WTC11 (cell line): ENCODE data around the gene PDZD7. TPM values are rescaled to one million over a fixed set of nuclear protein-coding genes. Genes with fewer than 3 reads are reported as not detected.

Experiments
- ATAC-seq: fragments of 200-7000 bp; cut with Tn5 transposase; 2 replicates; pipeline ENCODE4 v1.10.0; 2021; ENCODE audit warnings: mild to moderate bottlenecking, moderate library complexity
- CTCF ChIA-PET: fragments of 300-600 bp; sonication (Branson Sonifier 250); formaldehyde crosslinking; loops from one replicate; lab custom pipeline; 2021; ENCODE audit warnings: antibody characterized with exemption; lab: Charles Lee
- POLR2A ChIA-PET: fragments of 350-600 bp; sonication (Branson Sonifier 250); formaldehyde crosslinking; loops from one replicate; lab custom pipeline; 2021; ENCODE audit warnings: antibody characterized with exemption; lab: Charles Lee
- DNase-seq: peaks from one replicate; pipeline ENCODE4 v3.0.0; 2021; ENCODE audit warnings: low spot score
- H3K27ac Mint-ChIP-seq: 2 replicates; pipeline ENCODE4 v1.8.0; 2021; ENCODE audit warnings: mixed read lengths
- H3K27me3 Mint-ChIP-seq: 2 replicates; pipeline ENCODE4 v1.8.0; 2021; ENCODE audit warnings: low read depth, mild to moderate bottlenecking, moderate library complexity, mixed read lengths
- H3K36me3 Mint-ChIP-seq: 2 replicates; pipeline ENCODE4 v1.8.0; 2021; ENCODE audit warnings: mixed read lengths
- H3K4me1 Mint-ChIP-seq: 2 replicates; pipeline ENCODE4 v1.8.0; 2022; ENCODE audit warnings: mixed read lengths
- H3K4me3 Mint-ChIP-seq: 2 replicates; pipeline ENCODE4 v1.8.0; 2021; ENCODE audit warnings: mild to moderate bottlenecking, moderate library complexity, mixed read lengths
- H3K9me3 Mint-ChIP-seq: 2 replicates; pipeline ENCODE4 v1.8.0; 2021; ENCODE audit warnings: mixed read lengths
- ATF1 ChIP-seq: sonication (generic); formaldehyde crosslinking; IDR thresholded peaks from 2 replicates; pipeline ENCODE4 v1.8.1; 2023; ENCODE audit warnings: mild to moderate bottlenecking, moderate library complexity, missing genetic modification reagents
- CBFB ChIP-seq: sonication (generic); formaldehyde crosslinking; IDR thresholded peaks from 2 replicates; pipeline ENCODE4 v1.8.1; 2022; ENCODE audit warnings: mild to moderate bottlenecking, low read depth, missing genetic modification reagents
- E2F1 ChIP-seq: sonication (generic); formaldehyde crosslinking; IDR thresholded peaks from 2 replicates; pipeline ENCODE4 v1.8.0; 2022; ENCODE audit warnings: mild to moderate bottlenecking, missing genetic modification reagents
- FOXP1 ChIP-seq: sonication (generic); formaldehyde crosslinking; IDR thresholded peaks from 2 replicates; pipeline ENCODE4 v1.8.0; 2022; ENCODE audit warnings: missing genetic modification reagents, mild to moderate bottlenecking, moderate library complexity, borderline replicate concordance
- NR1H2 ChIP-seq: sonication (generic); formaldehyde crosslinking; IDR thresholded peaks from 2 replicates; pipeline ENCODE4 v1.9.0; 2021; ENCODE audit warnings: mild to moderate bottlenecking, moderate library complexity, missing genetic modification reagents
- RORB ChIP-seq: fragments of 250-450 bp; sonication (Bioruptor Pico); IDR thresholded peaks from 2 replicates; pipeline ENCODE4 v1.9.0; 2021; ENCODE audit warnings: mild to moderate bottlenecking
- SOX15 ChIP-seq: fragments of 250-450 bp; sonication (Bioruptor Pico); IDR thresholded peaks from 2 replicates; pipeline ENCODE4 v1.9.0; 2021; ENCODE audit warnings: mild to moderate bottlenecking
- TEAD1 ChIP-seq: sonication (generic); formaldehyde crosslinking; IDR thresholded peaks from 2 replicates; pipeline ENCODE4 v1.8.0; 2022; ENCODE audit warnings: mild to moderate bottlenecking, missing genetic modification reagents
- ZNF121 ChIP-seq: sonication (generic); formaldehyde crosslinking; IDR thresholded peaks from 2 replicates; pipeline ENCODE4 v1.8.0; 2023; ENCODE audit warnings: missing genetic modification reagents
- ZNF219 ChIP-seq: sonication (generic); formaldehyde crosslinking; IDR thresholded peaks from 2 replicates; pipeline ENCODE4 v1.8.0; 2023; ENCODE audit warnings: missing genetic modification reagents, mild to moderate bottlenecking, borderline replicate concordance
- ZNF396 ChIP-seq: fragments of 250-450 bp; sonication (Bioruptor Pico); IDR thresholded peaks from 2 replicates; pipeline ENCODE4 v1.8.0; 2021; ENCODE audit warnings: mild to moderate bottlenecking, moderate library complexity, borderline replicate concordance
- ZNF416 ChIP-seq: fragments of 250-450 bp; sonication (Bioruptor Pico); IDR thresholded peaks from 2 replicates; pipeline ENCODE4 v1.9.0; 2021; ENCODE audit warnings: mild to moderate bottlenecking, inconsistent platforms
- ZNF425 ChIP-seq: fragments of 250-450 bp; sonication (Bioruptor Pico); conservative IDR thresholded peaks from 2 replicates; pipeline ENCODE4 v1.9.0; 2021; ENCODE audit warnings: mild to moderate bottlenecking
- ZNF512 ChIP-seq: sonication (generic); formaldehyde crosslinking; IDR thresholded peaks from 2 replicates; pipeline ENCODE4 v1.8.1; 2022; ENCODE audit warnings: missing genetic modification reagents, borderline replicate concordance
- total RNA-seq: library from RNA; stranded (reverse); gene quantifications from 3 replicates; pipeline ENCODE4 v1.2.3, GENCODE V29; 2021
- TF ChIP-seq, protein P1 (sequence below): fragments of 200-600 bp; IDR thresholded peaks from 2 replicates; pipeline ENCODE4 v1.8.0; 2022; ENCODE audit warnings: antibody characterized with exemption
- TF ChIP-seq, protein P2 (sequence below): sonication (generic); formaldehyde crosslinking; IDR thresholded peaks from 2 replicates; pipeline ENCODE4 v1.8.1; 2023; ENCODE audit warnings: mild to moderate bottlenecking, missing genetic modification reagents
- TF ChIP-seq, protein P3 (sequence below): fragments of 250-450 bp; sonication (Bioruptor Pico); IDR thresholded peaks from 2 replicates; pipeline ENCODE4 v1.9.0; 2021; ENCODE audit warnings: mild to moderate bottlenecking, borderline replicate concordance

The PDZD7 gene
- total RNA-seq, 1 experiment from 2014 or later, result 2.6 TPM

DNA sequence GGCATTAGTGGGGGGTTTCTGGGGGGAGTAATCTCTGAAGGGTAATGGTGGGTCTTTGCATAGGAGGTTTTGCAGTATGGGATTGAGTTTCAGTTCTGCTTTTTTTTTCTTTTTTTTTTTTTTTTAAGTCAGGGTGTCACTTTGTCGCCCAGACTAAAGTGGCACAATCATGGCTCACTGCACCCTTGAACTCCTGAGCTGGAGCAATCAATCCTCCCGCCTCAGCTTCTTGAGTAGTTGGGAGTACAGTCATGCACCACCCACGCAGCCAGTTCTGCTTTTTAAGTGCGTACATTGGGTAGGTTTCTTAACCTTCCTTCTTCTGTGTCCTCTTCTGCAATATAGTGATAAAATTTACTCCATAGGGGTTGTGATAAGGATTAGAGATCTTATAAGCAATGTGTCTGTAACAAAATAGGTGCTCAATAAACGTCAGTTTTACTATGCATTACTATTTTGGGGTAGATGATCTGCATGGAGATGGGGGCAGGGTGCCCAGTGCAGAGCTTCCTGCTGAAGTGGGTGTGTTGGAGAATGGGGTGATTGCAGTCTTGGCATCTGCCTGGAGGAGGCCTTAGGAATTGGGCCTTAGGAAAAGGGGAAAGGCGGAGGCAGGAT is 40.4 kb upstream of the PDZD7 start (continued):
- TF ChIP-seq ZNF416 (CRISPR knock-in tag) (no peak), RORB (CRISPR knock-in tag) (no peak)
- TF ChIP-seq, protein P1, sequence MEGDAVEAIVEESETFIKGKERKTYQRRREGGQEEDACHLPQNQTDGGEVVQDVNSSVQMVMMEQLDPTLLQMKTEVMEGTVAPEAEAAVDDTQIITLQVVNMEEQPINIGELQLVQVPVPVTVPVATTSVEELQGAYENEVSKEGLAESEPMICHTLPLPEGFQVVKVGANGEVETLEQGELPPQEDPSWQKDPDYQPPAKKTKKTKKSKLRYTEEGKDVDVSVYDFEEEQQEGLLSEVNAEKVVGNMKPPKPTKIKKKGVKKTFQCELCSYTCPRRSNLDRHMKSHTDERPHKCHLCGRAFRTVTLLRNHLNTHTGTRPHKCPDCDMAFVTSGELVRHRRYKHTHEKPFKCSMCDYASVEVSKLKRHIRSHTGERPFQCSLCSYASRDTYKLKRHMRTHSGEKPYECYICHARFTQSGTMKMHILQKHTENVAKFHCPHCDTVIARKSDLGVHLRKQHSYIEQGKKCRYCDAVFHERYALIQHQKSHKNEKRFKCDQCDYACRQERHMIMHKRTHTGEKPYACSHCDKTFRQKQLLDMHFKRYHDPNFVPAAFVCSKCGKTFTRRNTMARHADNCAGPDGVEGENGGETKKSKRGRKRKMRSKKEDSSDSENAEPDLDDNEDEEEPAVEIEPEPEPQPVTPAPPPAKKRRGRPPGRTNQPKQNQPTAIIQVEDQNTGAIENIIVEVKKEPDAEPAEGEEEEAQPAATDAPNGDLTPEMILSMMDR, result no peak
- TF ChIP-seq, all 79 proteins: peak for 0

- Mint-ChIP-seq H3K9me3 (no peaks in the 10 kb centered on the region), H3K27me3 (peaks cover 68% of the 10 kb centered on the region), H3K27ac (no peak overlapping the region), H3K4me1 (peaks cover 38% of the 10 kb centered on the region)
- ATAC-seq, result no peak
- TF ChIP-seq TEAD1 (CRISPR knock-in tag) (no peak), ATF1 (CRISPR knock-in tag) (no peak), ZNF219 (CRISPR knock-in tag) (no peak), CBFB (no peak), ZNF396 (no peak)
- TF ChIP-seq, protein P2, sequence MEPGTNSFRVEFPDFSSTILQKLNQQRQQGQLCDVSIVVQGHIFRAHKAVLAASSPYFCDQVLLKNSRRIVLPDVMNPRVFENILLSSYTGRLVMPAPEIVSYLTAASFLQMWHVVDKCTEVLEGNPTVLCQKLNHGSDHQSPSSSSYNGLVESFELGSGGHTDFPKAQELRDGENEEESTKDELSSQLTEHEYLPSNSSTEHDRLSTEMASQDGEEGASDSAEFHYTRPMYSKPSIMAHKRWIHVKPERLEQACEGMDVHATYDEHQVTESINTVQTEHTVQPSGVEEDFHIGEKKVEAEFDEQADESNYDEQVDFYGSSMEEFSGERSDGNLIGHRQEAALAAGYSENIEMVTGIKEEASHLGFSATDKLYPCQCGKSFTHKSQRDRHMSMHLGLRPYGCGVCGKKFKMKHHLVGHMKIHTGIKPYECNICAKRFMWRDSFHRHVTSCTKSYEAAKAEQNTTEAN (CRISPR knock-in tag), result no peak
- TF ChIP-seq, all 79 proteins: peak for 0
- DNase-seq, result no peak
- no peaks in the 10 kb centered on the region for H3K36me3 Mint-ChIP-seq
- ChIA-PET CTCF (interaction anchor here (0.9 to 15.0 kb wide), 6 partner anchors 14 to 374 kb away, joined by 3 to 405 read pairs (median 38); no protein-coding TSS in a partner anchor), POLR2A (no interaction called here)
- H3K4me3 Mint-ChIP-seq, result no peak overlapping the region
Observed at GRCh38 chr10:101070098-101070497, 39.2 kb upstream of the PDZD7 start.

DNA sequence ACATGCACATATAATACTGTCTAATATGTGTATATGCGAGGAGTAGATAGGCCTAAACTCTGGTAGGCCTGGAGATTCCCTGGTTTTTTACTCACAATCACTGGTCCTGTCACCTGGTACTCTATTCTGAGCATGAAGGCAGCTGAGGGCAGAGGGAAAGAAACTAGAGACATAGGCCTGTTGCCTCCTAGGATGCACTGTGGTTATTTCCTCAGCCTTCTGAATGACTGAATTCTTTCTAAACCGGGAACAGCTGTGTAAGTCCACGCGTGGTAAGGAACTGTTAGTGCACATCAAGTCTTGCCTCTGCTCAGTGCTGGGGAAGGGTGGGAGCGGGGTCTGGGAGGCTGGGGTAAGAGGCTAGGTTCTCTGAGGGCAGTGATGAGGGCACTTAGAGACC is 38.5 kb upstream of the PDZD7 start:
- POLR2A ChIA-PET, result interaction anchor here (0.7 kb wide), 1 partner anchor 14 kb away, joined by 3 read pairs; no protein-coding TSS in a partner anchor
- H3K27ac Mint-ChIP-seq, result no peak overlapping the region
- H3K4me3 Mint-ChIP-seq, result no peak overlapping the region
- peaks cover 72% of the 10 kb centered on the region for H3K27me3 Mint-ChIP-seq
- TF ChIP-seq ZNF121 (CRISPR knock-in tag), result no peak
- TF ChIP-seq, protein P3, sequence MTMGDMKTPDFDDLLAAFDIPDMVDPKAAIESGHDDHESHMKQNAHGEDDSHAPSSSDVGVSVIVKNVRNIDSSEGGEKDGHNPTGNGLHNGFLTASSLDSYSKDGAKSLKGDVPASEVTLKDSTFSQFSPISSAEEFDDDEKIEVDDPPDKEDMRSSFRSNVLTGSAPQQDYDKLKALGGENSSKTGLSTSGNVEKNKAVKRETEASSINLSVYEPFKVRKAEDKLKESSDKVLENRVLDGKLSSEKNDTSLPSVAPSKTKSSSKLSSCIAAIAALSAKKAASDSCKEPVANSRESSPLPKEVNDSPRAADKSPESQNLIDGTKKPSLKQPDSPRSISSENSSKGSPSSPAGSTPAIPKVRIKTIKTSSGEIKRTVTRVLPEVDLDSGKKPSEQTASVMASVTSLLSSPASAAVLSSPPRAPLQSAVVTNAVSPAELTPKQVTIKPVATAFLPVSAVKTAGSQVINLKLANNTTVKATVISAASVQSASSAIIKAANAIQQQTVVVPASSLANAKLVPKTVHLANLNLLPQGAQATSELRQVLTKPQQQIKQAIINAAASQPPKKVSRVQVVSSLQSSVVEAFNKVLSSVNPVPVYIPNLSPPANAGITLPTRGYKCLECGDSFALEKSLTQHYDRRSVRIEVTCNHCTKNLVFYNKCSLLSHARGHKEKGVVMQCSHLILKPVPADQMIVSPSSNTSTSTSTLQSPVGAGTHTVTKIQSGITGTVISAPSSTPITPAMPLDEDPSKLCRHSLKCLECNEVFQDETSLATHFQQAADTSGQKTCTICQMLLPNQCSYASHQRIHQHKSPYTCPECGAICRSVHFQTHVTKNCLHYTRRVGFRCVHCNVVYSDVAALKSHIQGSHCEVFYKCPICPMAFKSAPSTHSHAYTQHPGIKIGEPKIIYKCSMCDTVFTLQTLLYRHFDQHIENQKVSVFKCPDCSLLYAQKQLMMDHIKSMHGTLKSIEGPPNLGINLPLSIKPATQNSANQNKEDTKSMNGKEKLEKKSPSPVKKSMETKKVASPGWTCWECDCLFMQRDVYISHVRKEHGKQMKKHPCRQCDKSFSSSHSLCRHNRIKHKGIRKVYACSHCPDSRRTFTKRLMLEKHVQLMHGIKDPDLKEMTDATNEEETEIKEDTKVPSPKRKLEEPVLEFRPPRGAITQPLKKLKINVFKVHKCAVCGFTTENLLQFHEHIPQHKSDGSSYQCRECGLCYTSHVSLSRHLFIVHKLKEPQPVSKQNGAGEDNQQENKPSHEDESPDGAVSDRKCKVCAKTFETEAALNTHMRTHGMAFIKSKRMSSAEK (CRISPR knock-in tag), result no peak
- no peak for TF ChIP-seq E2F1 (CRISPR knock-in tag)
- TF ChIP-seq ZNF512 (CRISPR knock-in tag), result no peak
- no peak for TF ChIP-seq ZNF425
- no peak for TF ChIP-seq CBFB
- TF ChIP-seq SOX15 (CRISPR knock-in tag), result no peak
- no peak for TF ChIP-seq FOXP1 (CRISPR knock-in tag)
- TF ChIP-seq, protein P1, result no peak
- no peak for TF ChIP-seq NR1H2 (CRISPR knock-in tag)
- H3K4me1 Mint-ChIP-seq, result peaks cover 43% of the 10 kb centered on the region
- no peak for DNase-seq
- CTCF ChIA-PET, result interaction anchor here (0.6 to 15.0 kb wide), 10 partner anchors 9 to 375 kb away, joined by 3 to 405 read pairs (median 3); no protein-coding TSS in a partner anchor
- H3K36me3 Mint-ChIP-seq, result no peaks in the 10 kb centered on the region
- ATAC-seq, result no peak
- no peaks in the 10 kb centered on the region for H3K9me3 Mint-ChIP-seq
